ENCODE measurements around the gene GRAMD1B.

Gene GRAMD1B

DNA sequence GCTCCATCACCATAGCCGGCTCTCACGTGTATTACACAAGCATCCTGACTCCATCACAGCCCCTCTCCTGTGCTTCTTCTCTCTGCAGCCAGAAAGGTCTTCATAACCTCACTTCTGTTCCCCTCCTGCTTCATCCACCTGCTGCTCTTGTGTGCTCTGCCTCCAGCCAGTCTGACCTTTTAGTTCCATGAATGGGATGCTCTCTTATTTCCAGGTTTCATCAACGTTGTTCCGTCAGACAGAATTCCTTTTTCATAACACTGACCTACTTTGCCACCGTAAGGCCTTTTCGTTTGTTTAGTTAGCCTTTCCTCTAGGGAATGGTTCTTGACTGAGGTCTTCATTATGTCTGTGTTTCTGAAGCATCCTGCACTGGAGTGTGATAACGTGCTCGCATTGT, 18.8 kb downstream of the GRAMD1B start:
- H3K9ac ChIP-seq (ENCODE audit: low read depth, low read length, poor library complexity, severe bottlenecking): no peak overlapping the region
- no peaks in the 10 kb centered on the region for H3K9me2 ChIP-seq (replicated peaks; ENCODE audit: low read depth, low read length)
- no peak overlapping the region for H2AFZ ChIP-seq (ENCODE audit: low read length)
- H3K27me3 ChIP-seq (ENCODE audit: insufficient read depth, low read length, poor library complexity, severe bottlenecking): no peaks in the 10 kb centered on the region
- peaks cover 40% of the 10 kb centered on the region for H3K4me1 ChIP-seq (ENCODE audit: insufficient read depth, low read length, poor library complexity, severe bottlenecking)
- H3K36me3 ChIP-seq (ENCODE audit: insufficient read depth, low read length): peaks cover 12% of the 10 kb centered on the region; the same call in 1 of the 2 replicates
- H3K4me3 ChIP-seq (ENCODE audit: low read length, poor library complexity, severe bottlenecking): no peak overlapping the region
- H3K79me2 ChIP-seq (ENCODE audit: insufficient read depth, low read length): peaks cover 41% of the 10 kb centered on the region
- H4K20me1 ChIP-seq (ENCODE audit: insufficient read depth, low read length, poor library complexity, severe bottlenecking): no peaks in the 10 kb centered on the region
- no peak overlapping the region for H3K4me2 ChIP-seq (ENCODE audit: low read depth, low read length, poor library complexity, severe bottlenecking)
- H3F3A ChIP-seq (ENCODE audit: low read depth): peaks cover 4% of the 10 kb centered on the region; the same call in 1 of the 2 replicates
- no peaks in the 10 kb centered on the region for H3K9me3 ChIP-seq (ENCODE audit: insufficient read depth, low read depth, low read length)
- TF ChIP-seq EZH2phosphoT487 (IDR thresholded peaks at IDR 0.05; ENCODE audit: borderline replicate concordance): no peak
- TF ChIP-seq, protein P1, sequence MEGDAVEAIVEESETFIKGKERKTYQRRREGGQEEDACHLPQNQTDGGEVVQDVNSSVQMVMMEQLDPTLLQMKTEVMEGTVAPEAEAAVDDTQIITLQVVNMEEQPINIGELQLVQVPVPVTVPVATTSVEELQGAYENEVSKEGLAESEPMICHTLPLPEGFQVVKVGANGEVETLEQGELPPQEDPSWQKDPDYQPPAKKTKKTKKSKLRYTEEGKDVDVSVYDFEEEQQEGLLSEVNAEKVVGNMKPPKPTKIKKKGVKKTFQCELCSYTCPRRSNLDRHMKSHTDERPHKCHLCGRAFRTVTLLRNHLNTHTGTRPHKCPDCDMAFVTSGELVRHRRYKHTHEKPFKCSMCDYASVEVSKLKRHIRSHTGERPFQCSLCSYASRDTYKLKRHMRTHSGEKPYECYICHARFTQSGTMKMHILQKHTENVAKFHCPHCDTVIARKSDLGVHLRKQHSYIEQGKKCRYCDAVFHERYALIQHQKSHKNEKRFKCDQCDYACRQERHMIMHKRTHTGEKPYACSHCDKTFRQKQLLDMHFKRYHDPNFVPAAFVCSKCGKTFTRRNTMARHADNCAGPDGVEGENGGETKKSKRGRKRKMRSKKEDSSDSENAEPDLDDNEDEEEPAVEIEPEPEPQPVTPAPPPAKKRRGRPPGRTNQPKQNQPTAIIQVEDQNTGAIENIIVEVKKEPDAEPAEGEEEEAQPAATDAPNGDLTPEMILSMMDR (conservative IDR thresholded peaks at IDR 0.05; ENCODE audit: low read length): no peak

DNA sequence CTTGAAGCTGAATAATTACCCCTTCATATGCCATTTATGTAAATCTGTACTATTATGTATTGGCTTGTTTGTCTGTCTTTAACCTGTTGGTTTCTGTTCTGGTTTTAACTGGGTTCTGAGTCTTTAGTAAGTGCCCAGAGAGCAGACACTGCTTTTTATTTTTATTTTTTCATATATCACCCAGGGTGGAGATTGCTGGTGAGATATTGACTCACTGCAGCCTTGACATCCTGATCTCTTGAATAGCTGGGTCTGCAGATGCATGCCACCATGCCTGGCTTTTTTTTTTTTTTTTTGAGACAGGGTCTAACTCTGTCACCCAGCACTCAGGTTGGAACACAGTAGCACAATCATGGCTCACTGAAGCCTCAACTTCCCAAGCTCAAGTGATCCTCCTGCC, 19.4 kb downstream of the GRAMD1B start:
- no peak overlapping the region for H3K4me2 ChIP-seq (ENCODE audit: low read depth, low read length, poor library complexity, severe bottlenecking)
- no peak overlapping the region for H3K4me3 ChIP-seq (ENCODE audit: low read length, poor library complexity, severe bottlenecking)
- H3K9ac ChIP-seq (ENCODE audit: low read depth, low read length, poor library complexity, severe bottlenecking): no peak overlapping the region
- peaks cover 12% of the 10 kb centered on the region; the same call in 1 of the 2 replicates for H3K36me3 ChIP-seq (ENCODE audit: insufficient read depth, low read length)
- no peaks in the 10 kb centered on the region for H3K9me3 ChIP-seq (ENCODE audit: insufficient read depth, low read depth, low read length)
- peaks cover 38% of the 10 kb centered on the region for H3K79me2 ChIP-seq (ENCODE audit: insufficient read depth, low read length)
- H3K4me1 ChIP-seq (ENCODE audit: insufficient read depth, low read length, poor library complexity, severe bottlenecking): peaks cover 46% of the 10 kb centered on the region
- peaks cover 6% of the 10 kb centered on the region; the same call in 1 of the 2 replicates for H3F3A ChIP-seq (ENCODE audit: low read depth)
- no peaks in the 10 kb centered on the region for H3K27me3 ChIP-seq (ENCODE audit: insufficient read depth, low read length, poor library complexity, severe bottlenecking)
- H4K20me1 ChIP-seq (ENCODE audit: insufficient read depth, low read length, poor library complexity, severe bottlenecking): no peaks in the 10 kb centered on the region
- TF ChIP-seq EZH2phosphoT487 (IDR thresholded peaks at IDR 0.05; ENCODE audit: borderline replicate concordance): no peak
- TF ChIP-seq, protein P1 (conservative IDR thresholded peaks at IDR 0.05; ENCODE audit: low read length): no peak
- no peaks in the 10 kb centered on the region for H3K9me2 ChIP-seq (replicated peaks; ENCODE audit: low read depth, low read length)
- H2AFZ ChIP-seq (ENCODE audit: low read length): no peak overlapping the region

DNA sequence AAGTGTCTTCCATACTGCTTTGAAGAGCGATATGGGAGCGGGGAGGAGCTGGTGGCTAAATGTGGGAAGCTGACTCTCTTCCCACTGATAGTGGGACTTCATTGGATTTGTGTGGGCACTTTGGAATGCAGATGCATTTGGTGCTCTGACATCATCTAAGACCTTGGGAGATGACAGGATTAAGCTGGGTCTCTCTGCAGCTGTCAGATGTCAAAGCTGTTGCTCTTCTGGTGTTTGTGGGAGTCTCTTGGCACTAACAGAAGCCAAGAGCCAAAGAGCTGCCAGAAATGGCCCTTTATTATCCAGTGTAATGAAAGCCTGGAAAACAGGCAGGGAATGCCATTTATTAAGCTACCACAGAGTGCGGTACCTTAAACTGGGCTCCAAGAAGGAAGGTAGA, 20.6 kb downstream of the GRAMD1B start:
- H3F3A ChIP-seq (ENCODE audit: low read depth): peaks cover 6% of the 10 kb centered on the region; the same call in 1 of the 2 replicates
- no peaks in the 10 kb centered on the region for H3K27me3 ChIP-seq (ENCODE audit: insufficient read depth, low read length, poor library complexity, severe bottlenecking)
- H3K4me2 ChIP-seq (ENCODE audit: low read depth, low read length, poor library complexity, severe bottlenecking): no peak overlapping the region
- no peak overlapping the region for H3K4me3 ChIP-seq (ENCODE audit: low read length, poor library complexity, severe bottlenecking)
- H3K4me1 ChIP-seq (ENCODE audit: insufficient read depth, low read length, poor library complexity, severe bottlenecking): peaks cover 57% of the 10 kb centered on the region
- peaks cover 6% of the 10 kb centered on the region; the same call in 1 of the 2 replicates for H3K36me3 ChIP-seq (ENCODE audit: insufficient read depth, low read length)
- no peaks in the 10 kb centered on the region for H3K9me3 ChIP-seq (ENCODE audit: insufficient read depth, low read depth, low read length)
- TF ChIP-seq, protein P1 (conservative IDR thresholded peaks at IDR 0.05; ENCODE audit: low read length): no peak
- no peak for TF ChIP-seq EZH2phosphoT487 (IDR thresholded peaks at IDR 0.05; ENCODE audit: borderline replicate concordance)
- H3K79me2 ChIP-seq (ENCODE audit: insufficient read depth, low read length): peaks cover 46% of the 10 kb centered on the region
- H2AFZ ChIP-seq (ENCODE audit: low read length): no peak overlapping the region
- H3K9ac ChIP-seq (ENCODE audit: low read depth, low read length, poor library complexity, severe bottlenecking): no peak overlapping the region
- no peaks in the 10 kb centered on the region for H4K20me1 ChIP-seq (ENCODE audit: insufficient read depth, low read length, poor library complexity, severe bottlenecking)
- H3K9me2 ChIP-seq (replicated peaks; ENCODE audit: low read depth, low read length): no peaks in the 10 kb centered on the region

All from Loucy (cell line).